ENCODE results near the gene CDK5RAP3. TPM values are rescaled to one million over a fixed set of nuclear protein-coding genes. Genes with fewer than 3 reads are reported as not detected.

Gene CDK5RAP3
- total and polyA plus RNA-seq, 2 of the 13 experiments (the other 11 are each of a cell fraction or from before 2014, with no cell fraction given): 128 to 154 TPM

DNA sequence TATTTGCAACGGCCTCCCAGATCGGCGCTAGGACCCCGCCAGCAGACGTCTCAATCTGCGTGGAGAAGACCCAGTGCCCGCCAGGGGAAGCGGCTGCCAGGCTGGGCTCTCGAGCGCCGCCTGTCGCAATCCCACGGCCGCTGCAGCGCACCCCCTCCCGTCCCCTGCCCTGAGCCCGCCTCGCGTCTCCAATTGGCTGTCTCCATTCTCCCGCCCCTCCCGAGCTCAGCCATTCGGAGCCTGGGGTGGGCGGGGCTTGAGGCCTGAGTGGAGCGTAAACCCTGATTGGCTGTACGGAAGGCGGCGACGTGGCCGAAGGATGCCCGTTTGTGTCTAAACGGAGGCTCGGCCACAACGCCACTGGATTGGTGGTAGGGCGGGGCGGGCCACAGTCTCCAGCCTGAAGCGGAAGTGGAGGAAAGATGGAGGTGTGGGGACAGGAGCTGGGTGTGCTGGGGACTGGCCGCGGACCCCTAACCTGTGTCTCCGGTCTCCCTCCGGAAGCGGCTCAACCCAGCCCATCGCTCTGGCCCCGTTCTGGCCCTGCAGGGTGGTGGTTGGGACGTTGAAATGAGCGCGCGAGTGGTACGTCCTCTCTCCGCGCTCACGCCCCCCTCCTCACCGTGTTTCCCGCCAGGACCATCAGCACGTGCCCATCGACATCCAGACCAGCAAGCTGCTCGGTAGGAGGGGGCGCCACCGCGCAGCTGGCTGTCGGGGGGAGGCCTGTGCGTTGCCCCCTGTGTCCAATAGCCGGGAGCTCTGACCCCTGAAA lies at the start of gene CDK5RAP3 (continued):
- TF ChIP-seq, protein P1, sequence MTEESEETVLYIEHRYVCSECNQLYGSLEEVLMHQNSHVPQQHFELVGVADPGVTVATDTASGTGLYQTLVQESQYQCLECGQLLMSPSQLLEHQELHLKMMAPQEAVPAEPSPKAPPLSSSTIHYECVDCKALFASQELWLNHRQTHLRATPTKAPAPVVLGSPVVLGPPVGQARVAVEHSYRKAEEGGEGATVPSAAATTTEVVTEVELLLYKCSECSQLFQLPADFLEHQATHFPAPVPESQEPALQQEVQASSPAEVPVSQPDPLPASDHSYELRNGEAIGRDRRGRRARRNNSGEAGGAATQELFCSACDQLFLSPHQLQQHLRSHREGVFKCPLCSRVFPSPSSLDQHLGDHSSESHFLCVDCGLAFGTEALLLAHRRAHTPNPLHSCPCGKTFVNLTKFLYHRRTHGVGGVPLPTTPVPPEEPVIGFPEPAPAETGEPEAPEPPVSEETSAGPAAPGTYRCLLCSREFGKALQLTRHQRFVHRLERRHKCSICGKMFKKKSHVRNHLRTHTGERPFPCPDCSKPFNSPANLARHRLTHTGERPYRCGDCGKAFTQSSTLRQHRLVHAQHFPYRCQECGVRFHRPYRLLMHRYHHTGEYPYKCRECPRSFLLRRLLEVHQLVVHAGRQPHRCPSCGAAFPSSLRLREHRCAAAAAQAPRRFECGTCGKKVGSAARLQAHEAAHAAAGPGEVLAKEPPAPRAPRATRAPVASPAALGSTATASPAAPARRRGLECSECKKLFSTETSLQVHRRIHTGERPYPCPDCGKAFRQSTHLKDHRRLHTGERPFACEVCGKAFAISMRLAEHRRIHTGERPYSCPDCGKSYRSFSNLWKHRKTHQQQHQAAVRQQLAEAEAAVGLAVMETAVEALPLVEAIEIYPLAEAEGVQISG (CRISPR knock-in tag; IDR thresholded peaks at IDR 0.05): peak; percentile 76
- TF ChIP-seq ZNF274 (CRISPR knock-in tag; IDR thresholded peaks at IDR 0.05) (peak; percentile 96), NR1H2 (CRISPR knock-in tag; IDR thresholded peaks at IDR 0.05; ENCODE audit: borderline replicate concordance, low read depth) (peak; percentile 78; the same call in 1 of the 2 replicates), ZNF207 (IDR thresholded peaks at IDR 0.05; ENCODE audit: borderline replicate concordance) (no peak), GABPB1 (CRISPR knock-in tag; IDR thresholded peaks at IDR 0.05) (peak; percentile 92), PHF21A (CRISPR knock-in tag; IDR thresholded peaks at IDR 0.05) (peak; percentile 97), SNRNP70 (IDR thresholded peaks at IDR 0.05; ENCODE audit: low read depth, low read length) (no peak), SMAD3 (CRISPR knock-in tag; IDR thresholded peaks at IDR 0.05) (peak; percentile 61; the same call in 1 of the 2 replicates), NFYB (CRISPR knock-in tag; IDR thresholded peaks at IDR 0.05) (peak; percentile 97)
- TF ChIP-seq, protein P2, sequence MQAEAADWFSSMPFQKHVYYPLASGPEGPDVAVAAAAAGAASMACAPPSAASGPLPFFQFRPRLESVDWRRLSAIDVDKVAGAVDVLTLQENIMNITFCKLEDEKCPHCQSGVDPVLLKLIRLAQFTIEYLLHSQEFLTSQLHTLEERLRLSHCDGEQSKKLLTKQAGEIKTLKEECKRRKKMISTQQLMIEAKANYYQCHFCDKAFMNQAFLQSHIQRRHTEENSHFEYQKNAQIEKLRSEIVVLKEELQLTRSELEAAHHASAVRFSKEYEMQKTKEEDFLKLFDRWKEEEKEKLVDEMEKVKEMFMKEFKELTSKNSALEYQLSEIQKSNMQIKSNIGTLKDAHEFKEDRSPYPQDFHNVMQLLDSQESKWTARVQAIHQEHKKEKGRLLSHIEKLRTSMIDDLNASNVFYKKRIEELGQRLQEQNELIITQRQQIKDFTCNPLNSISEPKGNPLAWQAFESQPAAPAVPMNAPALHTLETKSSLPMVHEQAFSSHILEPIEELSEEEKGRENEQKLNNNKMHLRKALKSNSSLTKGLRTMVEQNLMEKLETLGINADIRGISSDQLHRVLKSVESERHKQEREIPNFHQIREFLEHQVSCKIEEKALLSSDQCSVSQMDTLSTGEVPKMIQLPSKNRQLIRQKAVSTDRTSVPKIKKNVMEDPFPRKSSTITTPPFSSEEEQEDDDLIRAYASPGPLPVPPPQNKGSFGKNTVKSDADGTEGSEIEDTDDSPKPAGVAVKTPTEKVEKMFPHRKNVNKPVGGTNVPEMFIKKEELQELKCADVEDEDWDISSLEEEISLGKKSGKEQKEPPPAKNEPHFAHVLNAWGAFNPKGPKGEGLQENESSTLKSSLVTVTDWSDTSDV (CRISPR knock-in tag; IDR thresholded peaks at IDR 0.05): 0 out of 2 replicates have a peak, but pooled peaks have one; percentile 47
- TF ChIP-seq, protein P3, sequence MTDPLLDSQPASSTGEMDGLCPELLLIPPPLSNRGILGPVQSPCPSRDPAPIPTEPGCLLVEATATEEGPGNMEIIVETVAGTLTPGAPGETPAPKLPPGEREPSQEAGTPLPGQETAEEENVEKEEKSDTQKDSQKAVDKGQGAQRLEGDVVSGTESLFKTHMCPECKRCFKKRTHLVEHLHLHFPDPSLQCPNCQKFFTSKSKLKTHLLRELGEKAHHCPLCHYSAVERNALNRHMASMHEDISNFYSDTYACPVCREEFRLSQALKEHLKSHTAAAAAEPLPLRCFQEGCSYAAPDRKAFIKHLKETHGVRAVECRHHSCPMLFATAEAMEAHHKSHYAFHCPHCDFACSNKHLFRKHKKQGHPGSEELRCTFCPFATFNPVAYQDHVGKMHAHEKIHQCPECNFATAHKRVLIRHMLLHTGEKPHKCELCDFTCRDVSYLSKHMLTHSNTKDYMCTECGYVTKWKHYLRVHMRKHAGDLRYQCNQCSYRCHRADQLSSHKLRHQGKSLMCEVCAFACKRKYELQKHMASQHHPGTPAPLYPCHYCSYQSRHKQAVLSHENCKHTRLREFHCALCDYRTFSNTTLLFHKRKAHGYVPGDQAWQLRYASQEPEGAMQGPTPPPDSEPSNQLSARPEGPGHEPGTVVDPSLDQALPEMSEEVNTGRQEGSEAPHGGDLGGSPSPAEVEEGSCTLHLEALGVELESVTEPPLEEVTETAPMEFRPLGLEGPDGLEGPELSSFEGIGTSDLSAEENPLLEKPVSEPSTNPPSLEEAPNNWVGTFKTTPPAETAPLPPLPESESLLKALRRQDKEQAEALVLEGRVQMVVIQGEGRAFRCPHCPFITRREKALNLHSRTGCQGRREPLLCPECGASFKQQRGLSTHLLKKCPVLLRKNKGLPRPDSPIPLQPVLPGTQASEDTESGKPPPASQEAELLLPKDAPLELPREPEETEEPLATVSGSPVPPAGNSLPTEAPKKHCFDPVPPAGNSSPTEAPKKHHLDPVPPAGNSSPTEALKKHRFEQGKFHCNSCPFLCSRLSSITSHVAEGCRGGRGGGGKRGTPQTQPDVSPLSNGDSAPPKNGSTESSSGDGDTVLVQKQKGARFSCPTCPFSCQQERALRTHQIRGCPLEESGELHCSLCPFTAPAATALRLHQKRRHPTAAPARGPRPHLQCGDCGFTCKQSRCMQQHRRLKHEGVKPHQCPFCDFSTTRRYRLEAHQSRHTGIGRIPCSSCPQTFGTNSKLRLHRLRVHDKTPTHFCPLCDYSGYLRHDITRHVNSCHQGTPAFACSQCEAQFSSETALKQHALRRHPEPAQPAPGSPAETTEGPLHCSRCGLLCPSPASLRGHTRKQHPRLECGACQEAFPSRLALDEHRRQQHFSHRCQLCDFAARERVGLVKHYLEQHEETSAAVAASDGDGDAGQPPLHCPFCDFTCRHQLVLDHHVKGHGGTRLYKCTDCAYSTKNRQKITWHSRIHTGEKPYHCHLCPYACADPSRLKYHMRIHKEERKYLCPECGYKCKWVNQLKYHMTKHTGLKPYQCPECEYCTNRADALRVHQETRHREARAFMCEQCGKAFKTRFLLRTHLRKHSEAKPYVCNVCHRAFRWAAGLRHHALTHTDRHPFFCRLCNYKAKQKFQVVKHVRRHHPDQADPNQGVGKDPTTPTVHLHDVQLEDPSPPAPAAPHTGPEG (CRISPR knock-in tag; IDR thresholded peaks at IDR 0.05): no peak; the same call in none of the 2 replicates
- TF ChIP-seq, protein P4, sequence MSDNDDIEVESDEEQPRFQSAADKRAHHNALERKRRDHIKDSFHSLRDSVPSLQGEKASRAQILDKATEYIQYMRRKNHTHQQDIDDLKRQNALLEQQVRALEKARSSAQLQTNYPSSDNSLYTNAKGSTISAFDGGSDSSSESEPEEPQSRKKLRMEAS (IDR thresholded peaks at IDR 0.05): peak; percentile 100
